MM.1S (cell line): ENCODE measurements around the gene DRICH1.

Experiments
- DNase-seq: peaks from one replicate; pipeline ENCODE4 v3.0.0-alpha.2; 2015
- H2AFZ ChIP-seq: fragments of 300-600 bp; sonication (generic); 2 replicates; pipeline ENCODE4 v1.6.0; 2016; ENCODE audit warnings: antibody characterized with exemption, low read length
- H3F3A ChIP-seq: fragments of 300-600 bp; sonication (generic); 2 replicates; pipeline ENCODE4 v1.6.1; 2016; ENCODE audit warnings: mild to moderate bottlenecking, antibody characterized with exemption, low read length, moderate library complexity, mixed read lengths; ENCODE audit not compliant: insufficient read depth
- H3K27ac ChIP-seq: fragments of 300-600 bp; sonication (generic); 2 replicates; pipeline ENCODE4 v1.5.1; 2016; ENCODE audit warnings: mild to moderate bottlenecking, low read length
- H3K27me3 ChIP-seq: fragments of 300-600 bp; sonication (generic); replicated peaks from 2 replicates; pipeline ENCODE4 v1.6.0; 2016; ENCODE audit warnings: low read length; ENCODE audit not compliant: insufficient read depth
- H3K36me3 ChIP-seq: fragments of 300-600 bp; sonication (generic); replicated peaks from 2 replicates; pipeline ENCODE4 v1.6.1; 2016; ENCODE audit warnings: mild to moderate bottlenecking, low read length, mixed read lengths; ENCODE audit not compliant: insufficient read depth
- H3K4me1 ChIP-seq: fragments of 300-600 bp; sonication (generic); 2 replicates; pipeline ENCODE4 v1.6.1; 2016; ENCODE audit warnings: low read length, mixed read lengths
- H3K4me2 ChIP-seq: fragments of 300-600 bp; sonication (generic); 2 replicates; pipeline ENCODE4 v1.6.0; 2016; ENCODE audit warnings: low read depth, low read length
- H3K4me3 ChIP-seq: fragments of 300-600 bp; sonication (generic); 2 replicates; pipeline ENCODE4 v1.5.1; 2016; ENCODE audit warnings: low read length, mixed read lengths
- H3K79me2 ChIP-seq: fragments of 300-600 bp; sonication (generic); 2 replicates; pipeline ENCODE4 v1.6.1; 2016; ENCODE audit warnings: mixed run types, low read length, mixed read lengths
- H3K9ac ChIP-seq: fragments of 300-600 bp; sonication (generic); 2 replicates; pipeline ENCODE4 v1.6.1; 2016; ENCODE audit warnings: low read length, mixed read lengths
- H3K9me2 ChIP-seq: fragments of 300-600 bp; sonication (generic); replicated peaks from 2 replicates; pipeline ENCODE4 v1.6.1; 2016; ENCODE audit warnings: mild to moderate bottlenecking, low read length, mixed read lengths; ENCODE audit not compliant: insufficient read depth
- H3K9me3 ChIP-seq: fragments of 300-600 bp; sonication (generic); replicated peaks from 2 replicates; pipeline ENCODE4 v1.6.1; 2016; ENCODE audit warnings: mild to moderate bottlenecking, low read length, mixed read lengths; ENCODE audit not compliant: insufficient read depth
- H4K20me1 ChIP-seq: fragments of 300-600 bp; sonication (generic); 2 replicates; pipeline ENCODE4 v1.6.1; 2016; ENCODE audit warnings: mild to moderate bottlenecking, low read length, moderate library complexity, mixed read lengths; ENCODE audit not compliant: insufficient read depth
- EZH2 ChIP-seq: fragments of 300-600 bp; sonication (generic); optimal IDR thresholded peaks from 2 replicates; pipeline ENCODE3; 2017; ENCODE audit warnings: low read depth, mild to moderate bottlenecking, antibody characterized with exemption, low read length, mixed read lengths
- EZH2phosphoT487 ChIP-seq: fragments of 300-600 bp; sonication (generic); IDR thresholded peaks from 2 replicates; pipeline ENCODE4 v1.6.1; 2018; ENCODE audit warnings: antibody characterized with exemption, low read length
- TF ChIP-seq, protein P1 (sequence below): fragments of 300-600 bp; sonication (generic); IDR thresholded peaks from 2 replicates; pipeline ENCODE4 v1.5.1; 2016; ENCODE audit warnings: antibody characterized with exemption, low read length, mixed read lengths

Gene DRICH1, protein sequence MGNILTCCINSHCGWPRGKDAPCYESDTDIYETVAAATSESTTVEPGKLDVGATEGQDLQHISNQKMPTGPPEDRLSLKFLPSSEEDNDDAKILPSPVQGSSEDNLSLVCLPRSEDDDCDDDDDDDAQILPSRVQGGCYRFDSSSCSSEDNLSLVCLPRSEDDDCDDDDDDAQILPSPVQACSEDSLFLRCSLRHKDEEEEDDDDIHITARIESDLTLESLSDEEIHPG

DNA sequence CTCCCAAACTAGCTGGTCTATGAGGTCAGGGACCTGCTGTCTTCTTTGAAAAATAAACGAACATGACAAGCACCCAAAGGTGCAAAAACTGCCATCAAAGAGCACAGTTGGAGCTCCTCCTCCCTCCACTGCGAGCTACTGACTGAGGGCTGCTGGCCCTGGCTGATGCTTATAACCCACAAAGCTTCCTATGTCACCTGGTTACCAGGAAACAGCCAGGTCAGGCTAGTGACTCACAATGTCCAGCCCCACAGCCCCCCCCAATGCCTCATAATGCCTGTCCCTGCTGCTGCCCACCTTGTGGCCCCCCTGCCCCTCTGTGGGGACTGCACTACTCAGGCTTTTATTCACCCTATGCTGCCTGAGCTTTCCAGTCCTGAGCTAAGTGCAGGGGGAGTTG, at the start of gene DRICH1:
DRICH1 (minus strand) TSS at position 144 of the 400 bp plus-strand sequence. CDS start 298 bp downstream, outside the sequence.
- Histone ChIP-seq H3K9me2 (no peaks in the 10 kb centered on the region), H3K79me2 (no peaks in the 10 kb centered on the region), H3K27me3 (no peaks in the 10 kb centered on the region), H4K20me1 (no peaks in the 10 kb centered on the region), H3K36me3 (no peaks in the 10 kb centered on the region), H3K4me1 (no peaks in the 10 kb centered on the region), H3K27ac (no peak within 1 kb of the TSS), H3K4me3 (no peak within 1 kb of the TSS), H3K9ac (no peak within 1 kb of the TSS), H3K9me3 (no peaks in the 10 kb centered on the region), H3K4me2 (no peak within 1 kb of the TSS), H3F3A (no peaks in the 10 kb centered on the region), H2AFZ (no peak within 1 kb of the TSS)
- DNase-seq: no peak
- TF ChIP-seq, protein P1, sequence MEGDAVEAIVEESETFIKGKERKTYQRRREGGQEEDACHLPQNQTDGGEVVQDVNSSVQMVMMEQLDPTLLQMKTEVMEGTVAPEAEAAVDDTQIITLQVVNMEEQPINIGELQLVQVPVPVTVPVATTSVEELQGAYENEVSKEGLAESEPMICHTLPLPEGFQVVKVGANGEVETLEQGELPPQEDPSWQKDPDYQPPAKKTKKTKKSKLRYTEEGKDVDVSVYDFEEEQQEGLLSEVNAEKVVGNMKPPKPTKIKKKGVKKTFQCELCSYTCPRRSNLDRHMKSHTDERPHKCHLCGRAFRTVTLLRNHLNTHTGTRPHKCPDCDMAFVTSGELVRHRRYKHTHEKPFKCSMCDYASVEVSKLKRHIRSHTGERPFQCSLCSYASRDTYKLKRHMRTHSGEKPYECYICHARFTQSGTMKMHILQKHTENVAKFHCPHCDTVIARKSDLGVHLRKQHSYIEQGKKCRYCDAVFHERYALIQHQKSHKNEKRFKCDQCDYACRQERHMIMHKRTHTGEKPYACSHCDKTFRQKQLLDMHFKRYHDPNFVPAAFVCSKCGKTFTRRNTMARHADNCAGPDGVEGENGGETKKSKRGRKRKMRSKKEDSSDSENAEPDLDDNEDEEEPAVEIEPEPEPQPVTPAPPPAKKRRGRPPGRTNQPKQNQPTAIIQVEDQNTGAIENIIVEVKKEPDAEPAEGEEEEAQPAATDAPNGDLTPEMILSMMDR: no peak
- TF ChIP-seq EZH2 (no peak), EZH2phosphoT487 (no peak)

DNA sequence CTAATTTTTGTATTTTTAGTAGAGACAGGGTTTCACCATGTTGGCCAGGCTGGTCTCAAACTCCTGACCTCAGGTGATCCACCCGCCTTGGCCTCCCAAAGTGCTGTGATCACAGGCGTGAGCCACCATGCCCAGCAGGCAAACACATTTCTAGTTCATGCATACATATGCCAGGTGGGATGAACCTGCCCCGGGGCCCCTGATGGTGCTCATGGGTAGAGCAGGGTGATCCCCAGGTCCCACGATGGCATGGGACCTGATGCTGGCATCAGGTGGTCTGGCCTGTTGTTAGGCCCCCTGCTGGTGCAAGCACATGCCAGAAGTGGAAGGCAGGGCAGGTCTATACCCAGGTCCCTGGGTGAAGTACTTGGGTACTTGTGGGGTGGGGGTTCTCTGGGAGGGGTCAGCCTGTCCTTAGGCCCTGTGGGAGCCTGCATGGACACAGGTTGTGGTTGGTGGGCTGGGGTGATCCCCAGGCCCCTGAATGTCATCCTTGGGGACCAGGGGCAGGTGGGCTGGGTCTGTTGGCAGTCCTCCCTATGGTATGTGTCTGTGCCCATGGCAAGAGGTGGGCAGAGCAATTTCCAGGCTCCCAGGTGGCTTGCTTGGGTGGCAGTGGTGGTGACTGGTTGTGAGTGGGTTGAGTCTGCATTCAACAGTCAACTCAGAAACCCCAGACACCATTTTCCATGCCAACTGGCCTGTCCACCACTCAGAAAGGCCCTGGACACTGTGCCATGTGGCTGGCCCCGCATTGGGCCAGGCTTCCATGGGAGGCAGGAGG, 49.1 kb upstream of the DRICH1 start:
- H3K79me2 ChIP-seq: no peaks in the 10 kb centered on the region
- no peaks in the 10 kb centered on the region for H3K4me1 ChIP-seq
- H3K9me2 ChIP-seq: no peaks in the 10 kb centered on the region
- H3K4me3 ChIP-seq: no peak overlapping the region
- no peak for DNase-seq
- no peak overlapping the region for H3K9ac ChIP-seq
- no peak overlapping the region for H3K27ac ChIP-seq
- H2AFZ ChIP-seq: no peak overlapping the region
- no peaks in the 10 kb centered on the region for H4K20me1 ChIP-seq
- no peaks in the 10 kb centered on the region for H3K36me3 ChIP-seq
- no peaks in the 10 kb centered on the region for H3K27me3 ChIP-seq
- no peaks in the 10 kb centered on the region for H3K9me3 ChIP-seq
- TF ChIP-seq EZH2phosphoT487: no peak
- TF ChIP-seq, protein P1: no peak
- H3K4me2 ChIP-seq: no peak overlapping the region
- H3F3A ChIP-seq: no peaks in the 10 kb centered on the region

DNA sequence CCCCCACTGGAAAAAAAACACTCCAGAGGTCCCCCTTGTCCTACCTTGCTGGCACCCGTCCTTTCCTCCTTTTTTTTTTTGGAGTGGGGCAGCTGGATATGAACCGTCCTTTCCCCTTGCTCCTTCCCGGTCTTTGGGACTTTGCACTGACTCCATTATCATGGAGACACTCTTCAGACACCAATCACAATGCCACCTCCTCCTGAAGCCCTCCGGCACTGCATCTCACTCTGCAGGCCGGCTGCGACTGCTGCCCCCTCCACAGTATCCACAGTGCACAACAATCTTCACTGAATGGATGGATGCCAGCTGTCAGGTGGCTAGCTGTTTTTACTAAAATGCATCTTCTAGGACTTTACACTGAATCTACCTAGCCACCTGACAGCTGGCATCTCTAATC, 46.0 kb upstream of the DRICH1 start:
- H3K79me2 ChIP-seq: no peaks in the 10 kb centered on the region
- H3K4me3 ChIP-seq: no peak overlapping the region
- H3K27me3 ChIP-seq: no peaks in the 10 kb centered on the region
- no peaks in the 10 kb centered on the region for H3F3A ChIP-seq
- no peaks in the 10 kb centered on the region for H3K4me1 ChIP-seq
- no peaks in the 10 kb centered on the region for H3K36me3 ChIP-seq
- DNase-seq: no peak
- H4K20me1 ChIP-seq: no peaks in the 10 kb centered on the region
- TF ChIP-seq EZH2phosphoT487 (no peak), EZH2 (no peak)
- TF ChIP-seq, protein P1: no peak
- H2AFZ ChIP-seq: no peak overlapping the region
- H3K4me2 ChIP-seq: no peak overlapping the region
- H3K9ac ChIP-seq: no peak overlapping the region
- H3K9me2 ChIP-seq: no peaks in the 10 kb centered on the region
- H3K27ac ChIP-seq: no peak overlapping the region
- no peaks in the 10 kb centered on the region for H3K9me3 ChIP-seq
